Upper lobe of right lung (tissue), 1 donor: ENCODE measurements around the gene BAHCC1. TPM values are rescaled to one million over a fixed set of nuclear protein-coding genes. Genes with fewer than 3 reads are reported as not detected.

ENCODE experiments used
- ATAC-seq: fragments of 200-7000 bp; cut with Tn5 transposase; one replicate; pipeline ENCODE4 v1.9.1; 2020; ENCODE audit warnings: mild to moderate bottlenecking, moderate library complexity
- DNase-seq: peaks from one replicate; pipeline ENCODE4 v3.0.0-alpha.2; 2020
- H3K27ac ChIP-seq: fragments of 200-600 bp; one replicate; pipeline ENCODE4 v1.8.0; 2022
- H3K27me3 ChIP-seq: fragments of 200-600 bp; one replicate; pipeline ENCODE4 v1.8.0; 2022; ENCODE audit warnings: mild to moderate bottlenecking
- H3K36me3 ChIP-seq: fragments of 200-600 bp; one replicate; pipeline ENCODE4 v1.8.0; 2022
- H3K4me1 ChIP-seq: fragments of 200-600 bp; one replicate; pipeline ENCODE4 v1.8.0; 2022
- H3K4me3 ChIP-seq: fragments of 200-600 bp; one replicate; pipeline ENCODE4 v1.8.0; 2022; ENCODE audit warnings: mild to moderate bottlenecking
- H3K9me3 ChIP-seq: fragments of 200-600 bp; one replicate; pipeline ENCODE4 v1.8.0; 2022
- intact Hi-C: fragments of 100-400 bp; cut with DNase I; formaldehyde crosslinking; loops from one replicate; pipeline ENCODE4 v1.11.0; 2022
- total RNA-seq: library from RNA; stranded (reverse); fragmentation: NEBNext Ultra II Directional; extraction: Animal tissue kit (Norgen Biotek cat#: 25700); gene quantifications from one replicate; pipeline ENCODE4 v1.2.1, GENCODE V29; 2021
- TF ChIP-seq, protein P1 (sequence below): fragments of 200-600 bp; IDR thresholded peaks from one replicate; pipeline ENCODE4 v1.8.0; 2022; ENCODE audit warnings: antibody characterized with exemption
- donor health status: DM: no; HTN: yes; CAD: no; lungs with severe emphysema.

The BAHCC1 gene
- total RNA-seq, 1 donor from 2014 or later: 23.3 TPM

DNA sequence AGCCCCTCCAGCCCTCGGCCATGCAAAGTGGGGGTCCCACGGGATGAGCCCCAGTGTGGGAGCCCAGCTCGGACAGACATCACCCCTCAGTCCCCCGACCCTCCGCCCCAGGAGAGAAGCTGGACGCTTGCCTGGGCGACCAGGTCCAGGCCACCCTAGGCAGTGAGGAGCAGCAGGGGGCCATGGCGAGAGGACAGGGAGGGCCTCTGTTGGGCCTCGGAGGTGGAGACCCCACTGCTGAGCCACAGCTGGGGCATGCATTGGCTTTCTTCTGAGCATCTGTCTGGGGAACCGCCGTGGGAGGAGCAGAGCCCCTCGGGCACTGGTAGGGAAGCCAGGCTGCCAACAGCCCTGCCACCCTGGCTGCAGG lies 104.3 kb downstream of the BAHCC1 start:
- ATAC-seq: no peak
- H3K9me3 ChIP-seq: no peaks in the 10 kb centered on the region
- H3K4me1 ChIP-seq: peaks cover 8% of the 10 kb centered on the region
- no peaks in the 10 kb centered on the region for H3K27me3 ChIP-seq
- H3K4me3 ChIP-seq: no peak overlapping the region
- intact Hi-C loops: no loop called here
- H3K27ac ChIP-seq: no peak overlapping the region
- DNase-seq: no peak
- TF ChIP-seq, protein P1, sequence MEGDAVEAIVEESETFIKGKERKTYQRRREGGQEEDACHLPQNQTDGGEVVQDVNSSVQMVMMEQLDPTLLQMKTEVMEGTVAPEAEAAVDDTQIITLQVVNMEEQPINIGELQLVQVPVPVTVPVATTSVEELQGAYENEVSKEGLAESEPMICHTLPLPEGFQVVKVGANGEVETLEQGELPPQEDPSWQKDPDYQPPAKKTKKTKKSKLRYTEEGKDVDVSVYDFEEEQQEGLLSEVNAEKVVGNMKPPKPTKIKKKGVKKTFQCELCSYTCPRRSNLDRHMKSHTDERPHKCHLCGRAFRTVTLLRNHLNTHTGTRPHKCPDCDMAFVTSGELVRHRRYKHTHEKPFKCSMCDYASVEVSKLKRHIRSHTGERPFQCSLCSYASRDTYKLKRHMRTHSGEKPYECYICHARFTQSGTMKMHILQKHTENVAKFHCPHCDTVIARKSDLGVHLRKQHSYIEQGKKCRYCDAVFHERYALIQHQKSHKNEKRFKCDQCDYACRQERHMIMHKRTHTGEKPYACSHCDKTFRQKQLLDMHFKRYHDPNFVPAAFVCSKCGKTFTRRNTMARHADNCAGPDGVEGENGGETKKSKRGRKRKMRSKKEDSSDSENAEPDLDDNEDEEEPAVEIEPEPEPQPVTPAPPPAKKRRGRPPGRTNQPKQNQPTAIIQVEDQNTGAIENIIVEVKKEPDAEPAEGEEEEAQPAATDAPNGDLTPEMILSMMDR: no peak
- no peaks in the 10 kb centered on the region for H3K36me3 ChIP-seq

DNA sequence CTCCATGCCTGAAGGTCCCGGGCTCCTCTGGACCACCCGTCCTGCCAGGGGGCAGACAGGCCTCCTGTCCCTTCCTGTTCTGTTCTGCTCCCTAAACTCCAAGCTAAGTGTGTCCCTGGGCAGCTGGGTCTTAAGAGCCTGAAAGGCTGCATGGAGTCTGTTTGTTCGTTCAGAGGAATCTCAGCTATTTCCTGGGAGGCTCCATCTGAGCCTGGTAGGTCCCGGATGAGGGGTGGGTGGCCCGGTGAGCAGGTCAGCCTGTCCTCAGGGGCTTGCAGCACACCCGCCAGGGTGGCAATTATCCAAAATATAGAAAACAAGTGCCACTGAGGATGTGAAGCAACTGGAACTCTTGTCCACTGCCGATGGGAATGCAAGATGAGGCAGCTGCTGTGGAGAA lies 104.8 kb downstream of the BAHCC1 start:
- ATAC-seq (peak; percentile 89), DNase-seq (no peak)
- intact Hi-C loops: no loop called here
- H3K4me1 ChIP-seq: peaks cover 8% of the 10 kb centered on the region
- H3K9me3 ChIP-seq: no peaks in the 10 kb centered on the region
- H3K27me3 ChIP-seq: no peaks in the 10 kb centered on the region
- TF ChIP-seq, protein P1: no peak
- H3K27ac ChIP-seq: no peak overlapping the region
- no peaks in the 10 kb centered on the region for H3K36me3 ChIP-seq
- H3K4me3 ChIP-seq: no peak overlapping the region

DNA sequence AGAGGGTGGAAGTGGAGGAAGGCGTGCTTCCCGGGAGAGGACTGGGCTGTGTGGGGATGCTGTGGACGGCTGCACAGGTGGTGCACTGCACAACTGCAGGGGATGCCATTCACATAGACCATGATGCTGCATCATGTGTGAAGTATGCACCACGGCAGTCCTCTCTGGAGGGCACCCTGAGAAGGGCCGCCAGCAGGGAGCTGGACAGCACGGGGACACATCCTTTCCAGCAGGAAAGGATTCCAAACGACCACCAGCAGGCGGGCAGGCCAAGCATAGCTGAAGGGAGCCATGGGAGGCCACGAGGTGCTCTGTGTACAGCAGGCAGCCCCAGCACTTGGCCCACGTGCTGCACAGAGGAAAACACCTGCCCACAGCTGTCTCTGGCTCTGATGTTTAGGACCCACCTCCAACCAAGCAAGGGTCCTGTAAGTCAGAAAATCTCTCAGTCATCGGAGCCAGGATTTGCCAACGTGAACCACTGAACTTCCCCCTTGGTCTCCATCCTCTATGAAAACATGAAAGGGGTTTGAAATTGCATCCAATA lies 107.3 kb downstream of the BAHCC1 start:
- no peak for ATAC-seq
- Histone ChIP-seq H3K4me1 (peaks cover 8% of the 10 kb centered on the region), H3K9me3 (no peaks in the 10 kb centered on the region), H3K36me3 (no peaks in the 10 kb centered on the region), H3K27ac (no peak overlapping the region), H3K27me3 (no peaks in the 10 kb centered on the region), H3K4me3 (no peak overlapping the region)
- TF ChIP-seq, protein P1: no peak
- intact Hi-C loops: no loop called here
- no peak for DNase-seq

DNA sequence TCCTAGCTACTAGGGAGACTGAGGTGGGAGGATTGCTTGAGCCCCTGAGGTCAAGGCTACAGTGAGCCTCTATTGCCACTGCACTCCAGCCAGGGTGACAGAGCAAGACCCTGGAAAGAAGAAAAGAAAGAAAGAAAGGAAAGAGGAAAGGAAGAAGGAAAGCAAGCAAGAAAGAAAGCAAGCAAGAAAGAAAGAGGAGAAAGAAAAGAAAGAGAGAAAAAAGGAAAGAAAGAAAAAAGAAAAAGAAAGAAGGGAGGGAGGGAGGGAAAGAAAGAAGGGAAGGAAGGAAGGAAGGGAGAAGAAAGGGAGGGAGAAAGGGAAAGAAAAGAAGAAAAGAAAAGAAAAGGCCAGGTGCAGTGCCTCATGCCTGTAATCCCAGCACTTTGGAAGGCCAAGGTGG lies 108.4 kb downstream of the BAHCC1 start:
- intact Hi-C loops: no loop called here
- no peak overlapping the region for H3K27ac ChIP-seq
- TF ChIP-seq, protein P1: no peak
- H3K4me1 ChIP-seq: peaks cover 9% of the 10 kb centered on the region
- H3K27me3 ChIP-seq: no peaks in the 10 kb centered on the region
- H3K36me3 ChIP-seq: no peaks in the 10 kb centered on the region
- no peaks in the 10 kb centered on the region for H3K9me3 ChIP-seq
- DNase-seq: no peak
- no peak for ATAC-seq
- H3K4me3 ChIP-seq: no peak overlapping the region

DNA sequence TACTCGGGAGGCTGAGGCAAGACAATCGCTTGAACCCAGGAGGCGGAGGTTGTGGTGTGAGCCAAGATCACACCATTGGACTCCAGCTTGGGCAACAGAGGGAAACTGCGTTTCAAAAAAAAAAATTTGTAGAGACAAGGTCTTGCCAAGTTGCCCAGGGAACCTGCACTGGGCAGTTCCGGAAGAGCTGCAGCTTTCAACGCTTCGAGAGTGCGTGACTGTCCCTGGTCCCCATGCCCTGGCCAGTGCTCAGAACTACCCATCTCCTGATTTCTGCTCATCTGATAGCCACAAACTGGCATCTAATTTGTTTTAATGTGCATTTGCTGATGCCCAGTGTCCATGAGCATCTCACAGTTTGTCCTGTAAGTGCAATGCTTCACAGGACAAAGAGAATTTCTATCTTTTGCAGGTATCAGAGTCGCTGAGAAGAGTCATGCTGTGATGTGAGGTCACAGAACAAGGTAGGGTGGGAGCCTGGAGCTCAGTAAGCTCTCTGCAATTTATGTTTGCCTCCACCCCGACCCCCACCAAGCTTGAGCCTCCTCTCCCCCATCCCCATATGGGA lies 113.5 kb downstream of the BAHCC1 start:
- ATAC-seq (no peak), DNase-seq (no peak)
- intact Hi-C loops: no loop called here
- Histone ChIP-seq H3K4me1 (peaks cover 13% of the 10 kb centered on the region), H3K27me3 (no peaks in the 10 kb centered on the region), H3K36me3 (peaks cover 34% of the 10 kb centered on the region), H3K4me3 (peak overlapping the region; percentile 94), H3K27ac (no peak overlapping the region), H3K9me3 (no peaks in the 10 kb centered on the region)
- TF ChIP-seq, protein P1: no peak
